IMR-90 (cell line): ENCODE measurements around the gene UFC1.

Experiments used
- CEBPB ChIP-seq: IDR thresholded peaks from 2 replicates; pipeline ENCODE4 v1.6.1; 2012; ENCODE audit warnings: low read depth, low read length, improper control_type of control experiment
- FOS ChIP-seq: fragments of 150-350 bp; IDR thresholded peaks from 2 replicates; pipeline ENCODE4 v1.6.1; 2016; ENCODE audit warnings: low read depth, low read length
- MAFK ChIP-seq: IDR thresholded peaks from 2 replicates; pipeline ENCODE4 v1.6.1; 2012; ENCODE audit warnings: low read depth, low read length, improper control_type of control experiment
- MAZ ChIP-seq: IDR thresholded peaks from 2 replicates; pipeline ENCODE4 v1.6.1; 2012; ENCODE audit warnings: low read depth, mild to moderate bottlenecking, low read length, improper control_type of control experiment, moderate library complexity, borderline replicate concordance
- MXI1 ChIP-seq: IDR thresholded peaks from 2 replicates; pipeline ENCODE4 v1.6.1; 2012; ENCODE audit warnings: low read depth, mild to moderate bottlenecking, low read length, moderate library complexity, borderline replicate concordance
- POLR2A ChIP-seq: IDR thresholded peaks from 2 replicates; pipeline ENCODE4 v1.6.1; 2012; ENCODE audit warnings: mild to moderate bottlenecking, low read depth, low read length
- RAD21 ChIP-seq: IDR thresholded peaks from 2 replicates; pipeline ENCODE4 v1.6.1; 2012; ENCODE audit warnings: low read length, improper control_type of control experiment
- RCOR1 ChIP-seq: IDR thresholded peaks from 2 replicates; pipeline ENCODE4 v1.6.1; 2012; ENCODE audit warnings: mild to moderate bottlenecking, low read length, improper control_type of control experiment; ENCODE audit not compliant: insufficient replicate concordance
- RFX5 ChIP-seq: IDR thresholded peaks from 2 replicates; pipeline ENCODE4 v1.8.0; 2012; ENCODE audit warnings: low read depth, mild to moderate bottlenecking, low read length, moderate library complexity
- SMC3 ChIP-seq: fragments of 150-350 bp; IDR thresholded peaks from 2 replicates; pipeline ENCODE4 v1.6.1; 2016; ENCODE audit warnings: low read depth, mild to moderate bottlenecking, antibody characterized with exemption, low read length, moderate library complexity
- TF ChIP-seq, protein P1 (sequence below): conservative IDR thresholded peaks from 2 replicates; pipeline ENCODE4 v1.5.1; 2012; ENCODE audit warnings: mild to moderate bottlenecking, low read depth, low read length, improper control_type of control experiment
- TF ChIP-seq, protein P2 (sequence below): fragments of 150-350 bp; IDR thresholded peaks from 2 replicates; pipeline ENCODE4 v1.6.1; 2016; ENCODE audit warnings: low read depth, mild to moderate bottlenecking, low read length, moderate library complexity, borderline replicate concordance
- TF ChIP-seq, protein P3 (sequence below): fragments of 150-350 bp; IDR thresholded peaks from 2 replicates; pipeline ENCODE4 v1.6.1; 2017; ENCODE audit warnings: mild to moderate bottlenecking, antibody characterized with exemption, low read length, low read depth

DNA sequence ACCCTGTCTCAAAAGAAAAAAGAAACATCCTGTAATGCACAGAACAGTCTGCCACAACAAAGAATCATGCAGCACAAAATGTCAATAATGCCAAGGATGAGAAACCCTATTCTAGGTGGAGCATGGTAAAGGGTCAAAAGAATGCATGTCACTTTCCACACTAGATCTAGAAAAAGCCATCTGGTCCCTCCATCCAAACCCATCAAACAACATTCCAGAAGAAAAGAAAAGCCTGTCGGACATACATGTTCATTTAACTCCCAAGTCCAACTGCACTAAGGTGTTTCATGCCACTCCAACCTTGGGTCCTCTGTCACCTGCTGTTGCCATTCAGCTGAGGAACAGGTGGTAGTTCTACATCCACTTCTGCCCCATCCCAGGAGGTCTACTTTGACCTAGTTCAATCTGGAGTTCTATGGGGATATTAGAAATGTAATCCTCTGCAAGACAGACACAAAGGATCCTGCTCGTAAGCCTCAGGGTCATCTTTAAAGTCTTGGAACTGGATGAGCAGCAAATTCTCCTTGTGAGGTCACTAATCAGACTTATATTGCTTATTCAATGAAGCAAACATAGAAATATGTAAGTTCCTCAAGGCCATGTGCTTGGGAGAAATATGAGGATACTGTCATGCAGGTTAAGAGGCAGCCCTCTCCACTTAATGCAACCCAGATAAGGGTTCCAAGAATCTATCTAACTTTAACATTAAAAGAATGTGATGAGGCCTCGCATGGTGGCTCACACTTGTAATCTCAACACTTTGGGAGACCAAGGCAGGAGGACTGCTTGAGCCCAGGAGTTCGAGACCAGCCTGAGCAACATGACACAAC is 25.0 kb upstream of the UFC1 start:
- TF ChIP-seq, protein P1, sequence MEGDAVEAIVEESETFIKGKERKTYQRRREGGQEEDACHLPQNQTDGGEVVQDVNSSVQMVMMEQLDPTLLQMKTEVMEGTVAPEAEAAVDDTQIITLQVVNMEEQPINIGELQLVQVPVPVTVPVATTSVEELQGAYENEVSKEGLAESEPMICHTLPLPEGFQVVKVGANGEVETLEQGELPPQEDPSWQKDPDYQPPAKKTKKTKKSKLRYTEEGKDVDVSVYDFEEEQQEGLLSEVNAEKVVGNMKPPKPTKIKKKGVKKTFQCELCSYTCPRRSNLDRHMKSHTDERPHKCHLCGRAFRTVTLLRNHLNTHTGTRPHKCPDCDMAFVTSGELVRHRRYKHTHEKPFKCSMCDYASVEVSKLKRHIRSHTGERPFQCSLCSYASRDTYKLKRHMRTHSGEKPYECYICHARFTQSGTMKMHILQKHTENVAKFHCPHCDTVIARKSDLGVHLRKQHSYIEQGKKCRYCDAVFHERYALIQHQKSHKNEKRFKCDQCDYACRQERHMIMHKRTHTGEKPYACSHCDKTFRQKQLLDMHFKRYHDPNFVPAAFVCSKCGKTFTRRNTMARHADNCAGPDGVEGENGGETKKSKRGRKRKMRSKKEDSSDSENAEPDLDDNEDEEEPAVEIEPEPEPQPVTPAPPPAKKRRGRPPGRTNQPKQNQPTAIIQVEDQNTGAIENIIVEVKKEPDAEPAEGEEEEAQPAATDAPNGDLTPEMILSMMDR: no peak
- TF ChIP-seq MAZ (no peak), MXI1 (no peak), POLR2A (no peak), FOS (no peak), RFX5 (no peak), SMC3 (no peak), RAD21 (no peak), MAFK (no peak), RCOR1 (no peak), CEBPB (no peak)
- TF ChIP-seq, protein P2, sequence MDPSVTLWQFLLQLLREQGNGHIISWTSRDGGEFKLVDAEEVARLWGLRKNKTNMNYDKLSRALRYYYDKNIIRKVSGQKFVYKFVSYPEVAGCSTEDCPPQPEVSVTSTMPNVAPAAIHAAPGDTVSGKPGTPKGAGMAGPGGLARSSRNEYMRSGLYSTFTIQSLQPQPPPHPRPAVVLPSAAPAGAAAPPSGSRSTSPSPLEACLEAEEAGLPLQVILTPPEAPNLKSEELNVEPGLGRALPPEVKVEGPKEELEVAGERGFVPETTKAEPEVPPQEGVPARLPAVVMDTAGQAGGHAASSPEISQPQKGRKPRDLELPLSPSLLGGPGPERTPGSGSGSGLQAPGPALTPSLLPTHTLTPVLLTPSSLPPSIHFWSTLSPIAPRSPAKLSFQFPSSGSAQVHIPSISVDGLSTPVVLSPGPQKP: no peak
- TF ChIP-seq, protein P3, sequence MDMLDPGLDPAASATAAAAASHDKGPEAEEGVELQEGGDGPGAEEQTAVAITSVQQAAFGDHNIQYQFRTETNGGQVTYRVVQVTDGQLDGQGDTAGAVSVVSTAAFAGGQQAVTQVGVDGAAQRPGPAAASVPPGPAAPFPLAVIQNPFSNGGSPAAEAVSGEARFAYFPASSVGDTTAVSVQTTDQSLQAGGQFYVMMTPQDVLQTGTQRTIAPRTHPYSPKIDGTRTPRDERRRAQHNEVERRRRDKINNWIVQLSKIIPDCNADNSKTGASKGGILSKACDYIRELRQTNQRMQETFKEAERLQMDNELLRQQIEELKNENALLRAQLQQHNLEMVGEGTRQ: no peak
